HG03045 (cell line): ENCODE data around the gene ADIPOR2.
A peak's percentile ranks its signal among the peaks of the same experiment; 100 is the strongest.

Source experiments
- ATAC-seq: cut with Tn5 transposase; IDR thresholded peaks from one replicate; pipeline ENCODE4 v1.9.1; 2021; ENCODE audit warnings: mild to moderate bottlenecking, moderate library complexity; ENCODE audit not compliant: unreplicated experiment

Gene ADIPOR2

GRCh38 chr12:1797011-1797901, 106.4 kb downstream of the ADIPOR2 start:
- peak; percentile 25 for ATAC-seq

DNA sequence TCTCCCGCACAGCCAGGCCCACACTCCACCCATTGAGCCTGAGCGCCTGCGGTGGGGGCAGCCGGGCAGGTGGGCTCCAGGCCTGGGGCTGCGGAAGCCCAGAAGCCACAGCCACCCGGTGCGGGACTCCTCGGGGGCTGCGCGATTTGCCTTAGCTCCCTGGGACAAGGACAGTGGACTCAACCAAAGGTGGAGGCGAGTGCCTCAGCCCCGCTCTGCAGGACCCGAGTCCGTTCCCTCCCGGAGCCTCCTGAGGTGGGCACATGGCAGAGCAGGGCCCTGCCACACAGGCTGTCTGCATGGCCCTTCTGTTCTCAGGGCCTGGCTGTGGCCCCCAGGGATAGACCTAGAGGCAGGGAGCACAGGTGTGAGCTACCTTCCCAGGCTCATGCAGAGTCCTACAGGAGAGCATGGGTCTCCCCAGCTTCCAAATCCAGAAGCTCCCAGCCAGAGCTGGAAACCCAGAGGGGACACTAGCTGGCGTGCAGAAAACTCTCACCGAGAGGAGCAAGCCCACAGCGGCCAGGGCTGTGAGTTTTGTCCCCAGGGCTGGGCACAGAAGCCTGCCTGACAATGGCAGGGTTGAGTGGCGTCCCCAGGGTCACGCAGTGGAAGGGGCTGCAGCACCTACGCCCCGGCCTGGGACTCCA, 107.2 kb downstream of the ADIPOR2 start:
- ATAC-seq, result no peak

DNA sequence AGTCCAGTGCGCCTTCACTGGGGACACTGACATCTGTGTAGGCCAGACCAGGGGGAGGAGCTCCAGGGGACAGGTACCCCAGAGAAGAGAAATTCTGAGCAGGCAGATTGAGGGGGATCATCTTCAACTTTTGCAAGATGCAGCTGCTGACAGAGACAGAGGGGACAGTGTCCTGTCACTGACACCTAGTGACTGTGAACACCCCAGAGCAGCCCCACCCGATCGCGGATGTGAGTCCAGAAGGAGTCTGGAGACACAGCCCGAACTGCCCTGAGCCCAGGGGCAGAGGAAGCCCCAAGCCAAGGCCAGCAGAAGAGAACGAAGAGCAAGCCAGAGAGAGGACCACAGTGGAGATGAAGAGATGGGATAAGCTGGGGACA, 107.8 kb downstream of the ADIPOR2 start:
- ATAC-seq, result no peak

DNA sequence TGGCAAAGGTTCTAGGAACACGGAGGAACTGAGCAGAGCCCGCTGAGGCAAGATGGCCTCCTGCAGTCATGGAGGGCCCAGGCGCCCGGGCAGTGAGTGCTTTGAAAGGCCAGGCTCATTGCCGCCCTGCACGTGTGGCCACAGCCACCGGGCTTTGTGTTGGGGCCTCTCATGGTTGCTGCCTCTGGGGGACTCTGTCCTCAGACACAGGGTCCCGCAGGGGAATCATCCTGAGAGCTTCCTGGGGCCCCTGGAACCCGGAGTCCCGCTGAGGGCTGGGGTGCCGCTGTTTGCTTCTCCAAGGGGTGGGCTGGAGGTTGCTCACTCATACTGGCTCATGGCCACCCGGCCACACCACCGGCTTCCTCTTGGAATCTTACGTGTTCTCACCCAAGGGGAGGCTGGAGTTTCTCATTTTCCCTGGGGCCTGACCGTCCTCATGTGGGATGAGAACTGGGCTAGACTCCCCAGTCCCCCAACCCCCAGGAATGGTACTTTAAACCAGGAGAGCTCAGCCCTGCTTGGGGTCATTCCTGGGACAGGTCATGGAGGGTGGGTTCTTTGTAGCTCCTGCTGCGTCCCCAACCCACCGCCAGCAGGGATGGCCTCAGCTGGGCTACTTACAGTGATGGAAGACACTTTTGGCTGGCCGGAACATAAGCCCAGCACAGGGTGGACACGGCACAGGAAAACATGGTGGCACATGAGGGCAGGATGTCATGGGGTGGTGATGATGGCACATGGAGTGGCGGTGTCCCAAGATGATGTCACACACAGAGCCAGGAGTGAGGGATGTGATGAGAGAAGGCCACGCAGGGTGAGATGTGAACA, 108.4 kb downstream of the ADIPOR2 start:
- ATAC-seq, result no peak

GRCh38 chr12:1799882-1800400, 109.1 kb downstream of the ADIPOR2 start:
- ATAC-seq, result no peak

DNA sequence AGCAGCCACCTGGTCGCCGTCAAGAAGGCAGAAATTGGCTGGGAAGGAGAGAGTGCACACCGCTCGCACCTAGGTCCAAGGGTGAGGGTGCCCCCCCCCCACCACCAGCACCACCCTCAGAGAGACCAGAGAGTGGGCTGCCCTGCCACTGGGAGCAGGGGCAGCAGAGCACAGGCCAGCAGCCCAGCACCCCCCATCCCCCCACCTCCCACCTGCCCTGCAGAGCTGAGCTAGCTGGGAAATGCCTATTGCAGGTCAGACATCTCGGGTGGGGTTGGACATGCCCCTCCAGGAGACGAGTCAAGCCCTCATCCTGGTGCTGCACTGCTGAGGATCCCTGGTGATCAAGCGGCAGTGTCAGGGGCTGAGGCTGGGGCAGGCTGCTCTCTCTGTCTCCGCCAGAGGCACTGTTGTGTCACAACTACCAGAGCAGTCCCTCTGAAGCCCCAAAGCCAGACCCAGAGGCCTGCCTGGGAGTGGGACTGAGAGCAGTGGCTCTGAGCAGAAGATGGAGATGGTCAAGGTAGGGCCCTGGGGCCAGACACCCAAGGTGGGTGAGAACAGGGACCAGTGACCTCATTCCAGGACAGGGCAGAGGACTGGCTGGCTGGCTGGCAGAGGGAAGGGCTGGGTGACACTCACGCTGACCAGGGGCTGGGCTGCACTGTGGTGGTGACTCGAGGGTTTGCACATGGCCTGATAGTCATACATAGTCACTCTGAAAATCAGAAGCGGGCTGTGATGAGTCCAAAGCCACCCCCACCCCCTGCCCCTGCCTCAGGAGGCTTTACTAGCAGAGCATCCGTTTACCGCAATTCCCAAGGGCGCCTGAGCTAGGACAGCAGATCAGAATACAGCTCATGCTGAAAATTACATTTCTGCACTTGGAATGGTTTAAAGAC, 109.8 kb downstream of the ADIPOR2 start:
- ATAC-seq, result peak; percentile 26

- ATAC-seq, result no peak
Measured at GRCh38 chr12:1801303-1801975, 110.6 kb downstream of the ADIPOR2 start.

GRCh38 chr12:1803736-1804135, 112.9 kb downstream of the ADIPOR2 start:
- ATAC-seq, result no peak

DNA sequence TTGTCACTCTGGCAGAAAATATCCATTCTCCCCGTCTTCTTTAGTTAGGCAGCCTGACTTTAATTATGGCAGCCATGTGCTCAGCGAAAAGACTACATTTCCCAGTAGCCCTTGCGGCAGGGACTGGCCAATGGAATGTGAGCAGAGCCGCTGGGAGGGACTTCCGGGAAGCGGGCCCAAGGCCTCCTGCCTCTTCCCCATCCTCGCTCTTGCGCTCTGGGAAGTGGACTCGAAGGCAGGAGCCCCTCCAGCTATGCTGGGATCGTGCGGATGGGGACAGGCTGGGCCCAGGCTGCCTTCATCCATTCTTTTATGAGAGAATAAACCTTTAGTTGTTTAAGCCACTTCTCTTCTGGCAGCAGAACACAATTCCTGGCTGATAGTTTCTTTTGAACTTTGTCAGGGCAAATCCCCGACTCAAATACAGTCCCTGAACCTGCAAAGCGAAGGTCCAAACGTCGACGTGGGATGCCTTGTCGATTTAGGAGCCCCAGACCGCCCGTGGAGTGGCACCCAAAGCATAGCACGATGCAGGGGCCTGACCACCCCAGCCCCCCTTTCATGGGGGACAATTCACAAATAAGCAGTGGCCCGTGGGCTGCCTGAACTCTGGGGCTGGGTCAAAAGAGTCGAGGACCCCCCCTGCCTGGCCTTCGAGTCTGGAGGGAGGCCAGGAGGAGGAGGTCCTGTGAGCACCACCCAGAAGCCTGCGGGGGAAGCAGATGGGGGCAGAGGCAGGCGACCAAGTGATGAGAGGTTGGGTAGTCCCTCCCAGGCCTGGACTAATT, 113.9 kb downstream of the ADIPOR2 start:
- peak; percentile 68 for ATAC-seq

GRCh38 chr12:1805441-1806081, 114.7 kb downstream of the ADIPOR2 start:
- ATAC-seq, result no peak

DNA sequence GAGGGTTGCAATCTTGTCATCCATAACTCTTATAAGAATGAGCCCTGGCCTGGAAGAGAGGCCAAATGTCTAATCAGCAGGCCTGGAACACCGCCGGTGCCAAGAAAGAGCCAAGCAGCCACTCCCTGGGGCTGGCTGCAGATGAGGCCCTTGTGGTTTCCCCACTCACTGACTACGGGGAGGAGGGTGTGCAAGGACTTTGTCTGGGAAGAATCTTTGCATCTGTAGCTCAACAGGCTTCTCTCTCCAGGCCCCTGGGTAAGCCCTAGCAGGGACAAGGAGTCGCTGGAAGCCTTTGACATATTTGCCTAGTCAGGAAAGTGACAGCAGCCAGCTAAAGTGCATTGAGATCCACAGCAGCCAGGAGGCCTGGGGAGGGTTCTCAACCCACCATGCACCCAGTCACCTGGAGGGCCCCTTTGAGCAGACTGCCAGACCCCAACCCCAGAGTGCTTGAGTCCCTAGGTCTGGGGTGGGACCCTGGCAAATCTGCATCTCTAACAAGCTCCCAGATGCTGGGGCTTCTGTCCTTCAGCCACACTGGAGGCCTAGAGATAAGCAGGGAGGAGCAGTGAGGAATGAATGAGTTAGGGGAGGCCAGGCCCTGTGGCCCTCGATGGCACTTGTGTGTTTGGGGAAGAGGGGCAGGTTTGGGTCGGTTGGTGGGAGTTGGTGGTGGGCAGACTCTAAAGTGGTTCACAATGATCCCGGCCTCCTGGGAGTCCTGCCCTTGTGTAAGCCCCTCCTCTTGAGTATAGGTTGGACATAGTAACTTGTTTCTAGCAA, 115.6 kb downstream of the ADIPOR2 start:
- no peak for ATAC-seq

- no peak for ATAC-seq
Measured at GRCh38 chr12:1807087-1807860, 116.4 kb downstream of the ADIPOR2 start.

GRCh38 chr12:1808036-1808797, 117.3 kb downstream of the ADIPOR2 start:
- ATAC-seq, result no peak

- ATAC-seq, result no peak
Measured at GRCh38 chr12:1808798-1809480, 118.1 kb downstream of the ADIPOR2 start.

GRCh38 chr12:1809591-1810190, 118.8 kb downstream of the ADIPOR2 start:
- ATAC-seq, result no peak
